Dermis microvascular lymphatic vessel endothelial cell (primary cell): ENCODE measurements around the gene ARL6IP5. TPM values are rescaled to one million over a fixed set of nuclear protein-coding genes. Genes with fewer than 3 reads are reported as not detected.

ENCODE experiments used
- DNase-seq, 2 donors: peaks; one replicate each; pipeline versions ENCODE4 v3.0.0 to v3.0.0-alpha.2; 2010; ENCODE audit warnings: low read depth in 2 of 2
- total RNA-seq: library from RNA; depleted of rRNA; stranded (reverse); fragments of >200 nt; gene quantifications from 2 replicates; pipeline ENCODE4 v1.2.1, GENCODE V29; 2014

Gene ARL6IP5
- total RNA-seq, 1 donor from 2014 or later, result 65.5 TPM

DNA sequence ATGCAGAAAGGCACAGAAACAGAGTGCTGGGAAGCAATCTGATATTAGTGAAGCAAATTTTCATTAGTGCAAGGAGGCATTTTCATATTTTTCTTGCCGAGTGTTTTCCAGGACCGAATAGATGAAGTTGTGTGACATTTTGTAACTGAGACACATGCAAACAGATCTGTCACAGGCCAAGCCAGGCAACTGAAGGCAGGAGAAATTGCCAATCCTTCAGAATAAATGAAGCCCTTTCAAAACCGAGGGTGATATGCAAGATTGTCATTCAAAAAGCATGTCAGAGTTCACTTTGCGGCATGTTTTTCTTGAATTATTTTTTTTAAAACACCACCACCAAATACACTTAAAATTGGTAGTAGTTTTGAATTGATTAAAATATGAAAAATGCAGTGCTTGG lies 31.4 kb downstream of the ARL6IP5 start:
- no peak for DNase-seq

DNA sequence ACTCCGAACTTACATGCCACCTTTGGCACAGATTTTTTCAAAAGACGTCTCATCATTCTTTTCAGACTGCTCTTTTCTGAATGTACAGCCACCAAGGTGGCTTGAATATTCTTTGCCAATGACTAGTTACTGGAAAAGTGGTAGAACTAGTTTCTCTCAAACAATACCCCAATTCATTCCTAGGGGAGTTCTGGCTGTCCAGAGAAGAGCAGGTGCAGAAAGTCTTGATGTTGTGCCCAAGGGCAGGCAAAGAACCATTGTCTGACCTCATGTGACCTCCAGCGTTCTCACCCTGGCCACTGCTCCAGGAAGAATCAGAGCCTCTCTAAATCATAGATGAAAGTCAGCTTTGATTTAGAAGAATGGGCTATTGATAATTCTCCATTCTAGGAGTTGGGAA lies 32.2 kb downstream of the ARL6IP5 start:
- DNase-seq, result no peak

DNA sequence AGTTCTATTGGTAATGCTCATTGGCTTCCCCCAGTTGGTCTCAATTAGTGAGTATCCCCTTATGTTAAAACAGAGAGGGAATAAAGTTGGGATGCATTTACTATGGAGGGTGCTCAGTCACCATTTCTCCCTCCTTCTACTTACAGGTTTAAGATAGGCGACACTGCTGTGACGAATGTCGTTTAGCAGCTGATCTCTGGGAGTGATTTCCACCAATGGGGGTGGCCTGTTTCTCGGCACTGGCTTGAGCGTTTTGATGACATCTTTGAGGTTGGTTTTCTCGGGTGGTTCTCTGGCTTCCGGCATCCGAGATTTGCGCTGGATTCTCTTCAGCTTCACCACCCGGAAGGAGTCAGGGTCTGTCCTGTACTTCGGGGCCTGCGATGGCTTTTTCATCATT lies 33.8 kb downstream of the ARL6IP5 start:
- no peak for DNase-seq

DNA sequence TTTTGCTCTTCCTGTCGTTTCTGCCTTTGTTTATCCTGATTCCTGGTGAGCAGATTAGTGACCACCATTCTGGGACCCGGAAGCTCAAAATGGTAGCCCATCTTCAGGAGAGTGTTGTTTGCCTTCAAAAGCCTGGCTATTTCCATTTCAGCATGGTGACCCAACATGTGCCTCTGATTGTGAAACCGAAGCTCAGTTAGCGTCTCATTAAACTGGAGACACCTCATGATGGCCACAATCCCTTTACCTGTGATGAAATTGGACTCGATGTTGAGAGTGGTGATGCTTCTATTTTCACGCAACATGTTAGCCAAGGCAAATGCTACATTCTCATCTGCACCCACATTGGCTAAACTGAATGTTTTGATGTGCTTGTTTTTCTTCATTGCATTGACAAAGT lies 34.4 kb downstream of the ARL6IP5 start:
- DNase-seq, result no peak

DNA sequence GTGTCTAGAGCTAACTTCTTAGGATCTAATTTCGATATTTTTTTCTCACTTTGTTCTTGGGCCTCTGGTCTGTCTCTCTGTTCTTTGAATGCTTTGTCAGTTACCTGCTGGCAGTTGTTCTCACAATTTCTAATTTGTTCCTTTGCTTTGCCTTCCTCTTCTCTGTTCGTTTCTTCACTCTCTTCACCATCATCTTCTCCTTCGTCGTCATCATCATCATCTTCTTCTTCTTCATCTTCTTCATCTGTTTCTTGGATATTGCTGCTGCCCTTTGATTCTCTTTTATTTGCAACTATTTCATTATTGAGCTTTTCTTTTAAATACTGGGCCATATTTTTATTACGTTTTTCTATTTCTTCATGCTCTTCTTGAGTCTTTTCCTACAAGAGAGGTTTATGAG lies 34.9 kb downstream of the ARL6IP5 start:
- DNase-seq, result no peak

DNA sequence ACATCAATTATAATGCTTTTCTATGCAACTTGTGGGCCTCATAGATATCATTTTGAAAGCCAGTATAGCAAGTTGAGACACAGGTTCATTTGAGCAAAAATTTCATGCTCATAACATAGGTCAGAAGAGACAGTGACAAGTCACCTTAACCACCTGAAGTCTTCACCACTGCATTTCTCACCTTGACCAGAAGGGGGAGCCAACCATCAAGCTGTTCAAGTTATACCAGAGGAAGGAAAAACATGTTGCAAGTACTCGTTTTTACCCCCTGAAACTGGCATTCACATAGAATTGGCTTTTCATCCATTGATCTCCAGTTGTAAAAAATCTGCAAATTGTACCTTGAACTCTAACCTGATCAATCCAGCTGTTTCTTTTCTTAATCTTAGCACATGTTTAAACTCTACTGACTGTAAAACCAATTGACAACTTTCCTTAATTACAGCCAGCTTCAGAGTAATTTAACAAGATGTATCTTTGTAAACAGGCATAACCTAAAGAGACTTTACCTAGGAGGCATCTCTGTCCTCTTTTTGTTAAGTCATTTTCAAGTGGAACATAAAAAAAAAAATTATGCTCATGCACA lies 36.2 kb downstream of the ARL6IP5 start:
- DNase-seq, result peak; percentile 66 to 85

DNA sequence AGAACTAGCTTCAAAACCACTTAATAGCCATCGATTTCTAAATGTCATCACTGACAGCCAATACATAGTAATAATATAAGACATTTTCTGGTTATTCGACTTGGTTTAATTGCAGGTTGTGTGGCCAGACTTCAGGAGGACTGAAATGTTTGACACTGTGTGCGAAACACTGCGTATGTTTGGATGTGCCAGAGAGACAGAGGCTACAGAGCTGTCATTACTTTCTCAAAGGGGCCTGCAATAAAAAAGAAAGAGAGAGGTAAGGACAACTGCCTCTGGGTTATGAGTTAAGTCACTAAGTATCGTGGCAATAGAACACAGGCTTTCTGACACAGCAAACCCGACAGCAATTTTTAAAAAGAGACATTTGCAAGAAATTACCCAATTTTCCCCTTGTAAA lies 36.8 kb downstream of the ARL6IP5 start:
- DNase-seq, result no peak

DNA sequence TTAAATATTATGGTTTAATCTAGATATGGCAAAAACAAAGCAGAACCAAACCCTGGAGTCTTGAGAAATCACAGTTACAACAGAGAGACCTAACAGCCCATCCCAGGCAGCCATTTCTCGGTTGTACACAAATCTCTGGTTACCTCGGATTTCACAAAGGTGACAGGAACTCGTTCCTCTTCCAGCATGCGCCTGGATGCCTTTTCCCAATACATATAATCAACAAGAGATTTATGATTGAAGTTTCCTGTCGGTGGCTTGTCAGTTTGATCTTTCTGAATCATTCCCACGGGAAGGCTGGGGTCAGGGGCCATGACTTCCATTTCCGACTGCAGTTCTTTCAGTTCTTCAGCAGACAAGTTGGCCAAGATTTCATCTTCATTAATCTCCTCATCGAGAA lies 37.2 kb downstream of the ARL6IP5 start:
- DNase-seq, result peak in 1 of 2 donors; percentile 70

DNA sequence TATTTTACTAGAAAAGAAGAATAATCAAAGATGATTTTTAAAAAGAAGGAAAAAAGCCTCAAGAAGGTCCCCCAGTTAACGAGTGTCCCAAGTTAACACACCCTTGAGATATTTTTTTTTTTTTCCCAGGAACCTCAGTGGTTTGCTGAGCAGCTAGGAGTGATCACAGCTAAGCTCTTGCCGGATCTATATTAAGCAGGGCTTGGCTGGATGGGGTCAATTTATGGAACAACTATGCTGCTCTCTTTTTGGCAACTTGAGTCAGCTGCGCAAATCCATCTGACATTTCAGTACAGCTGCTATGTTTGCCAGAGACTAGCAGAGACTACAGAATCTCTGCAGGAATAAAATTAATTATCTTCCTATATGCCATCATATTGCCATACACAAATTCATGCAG lies 37.7 kb downstream of the ARL6IP5 start, which contains the start of gene LMOD3:
Gene LMOD3, minus strand, starts transcription at position 193 of the 400 bp plus-strand sequence. CDS start 209 bp downstream, outside the sequence.
- DNase-seq, result no peak

DNA sequence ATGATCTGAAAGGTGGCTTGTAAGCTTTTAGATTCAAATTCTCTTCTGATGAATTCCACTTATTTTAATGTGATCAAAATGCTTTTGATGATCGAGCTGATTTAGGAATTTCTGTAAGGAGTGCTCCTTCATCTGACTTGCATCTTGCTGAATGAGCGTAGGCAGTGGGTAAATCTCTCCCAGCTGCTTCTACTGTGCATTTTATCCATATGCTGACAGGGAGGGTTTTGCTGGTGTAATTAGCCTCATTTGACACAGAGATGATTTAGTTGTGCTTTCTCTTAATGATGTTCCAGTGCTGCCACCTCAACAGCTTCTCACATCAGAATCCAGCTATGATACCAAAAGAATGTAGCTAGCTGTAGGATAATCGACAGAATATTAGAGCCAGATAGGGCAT lies 41.5 kb downstream of the ARL6IP5 start:
- DNase-seq, result no peak

DNA sequence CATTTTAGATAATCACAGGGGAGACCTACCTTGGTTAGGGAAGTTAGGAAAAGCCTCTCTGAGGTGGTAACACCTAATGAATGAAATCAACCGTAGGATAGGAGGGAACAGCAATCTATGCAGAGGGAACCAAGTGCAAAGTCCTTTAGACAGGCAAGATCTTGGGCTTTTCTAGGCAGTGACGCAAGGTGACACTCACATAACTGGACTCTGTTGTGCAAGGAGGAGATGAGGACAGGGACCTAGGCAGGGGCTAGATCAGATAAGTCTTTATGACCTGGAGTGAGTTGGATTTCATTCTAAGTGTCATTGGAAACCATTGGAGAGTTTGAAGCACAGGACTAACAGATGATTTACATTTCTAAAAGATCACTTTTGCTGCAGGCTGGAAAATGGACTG lies 42.3 kb downstream of the ARL6IP5 start:
- DNase-seq, result no peak

DNA sequence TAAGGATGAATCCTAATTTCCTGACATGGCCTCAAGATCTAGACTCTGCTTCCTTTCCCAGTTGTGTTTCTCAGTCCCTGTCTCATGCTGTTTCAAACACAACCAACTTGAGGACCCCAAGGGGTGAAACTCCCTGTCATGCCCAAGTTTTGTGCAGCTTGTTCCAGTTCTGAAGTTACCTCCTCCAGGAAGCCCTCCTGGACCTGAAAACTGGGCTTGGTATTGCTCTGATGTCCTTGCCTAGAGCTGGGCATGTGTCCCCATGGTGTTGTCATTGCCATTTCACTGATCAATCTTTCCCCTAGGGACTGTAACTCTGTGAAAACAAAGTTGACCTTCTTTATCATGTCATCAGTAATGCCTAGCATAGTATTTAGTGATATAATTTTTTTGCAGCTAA lies 43.8 kb downstream of the ARL6IP5 start:
- DNase-seq, result no peak

DNA sequence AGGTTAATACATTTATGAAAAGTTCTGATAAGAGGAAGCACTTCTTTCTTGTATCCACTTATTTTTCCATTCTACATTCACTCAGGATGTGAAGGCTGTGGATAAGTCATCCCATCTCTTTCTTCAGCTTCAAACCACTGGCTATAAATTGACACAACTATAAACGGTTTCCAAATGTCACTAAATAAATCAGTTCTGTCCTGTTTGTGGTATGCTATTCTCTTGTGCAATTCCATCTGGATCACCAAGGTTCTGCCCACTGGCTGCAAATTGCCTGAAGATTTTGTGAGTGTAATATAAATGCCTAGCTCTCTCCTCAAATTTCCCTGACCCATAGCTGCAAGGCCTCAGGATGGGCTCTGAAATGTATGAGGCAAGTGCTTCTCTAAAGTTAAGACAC lies 44.8 kb downstream of the ARL6IP5 start:
- no peak for DNase-seq

DNA sequence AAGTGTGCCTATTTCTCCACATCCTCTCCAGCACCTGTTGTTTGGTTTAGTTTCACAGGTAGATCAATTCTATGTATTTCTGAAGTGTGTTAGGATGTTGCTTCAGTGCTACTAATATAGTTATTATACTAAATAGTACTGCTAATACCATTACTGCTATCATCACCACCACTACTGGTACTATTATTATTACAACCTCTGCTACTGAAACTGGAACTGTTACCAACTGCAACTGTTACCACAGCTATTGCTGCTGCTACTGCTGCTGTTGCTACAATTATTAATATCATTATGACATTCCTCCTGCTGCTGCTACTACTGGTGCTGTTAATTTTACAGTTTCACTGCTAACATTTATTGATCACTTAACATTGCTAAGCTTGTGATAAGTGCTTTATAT lies 46.0 kb downstream of the ARL6IP5 start:
- DNase-seq, result no peak

DNA sequence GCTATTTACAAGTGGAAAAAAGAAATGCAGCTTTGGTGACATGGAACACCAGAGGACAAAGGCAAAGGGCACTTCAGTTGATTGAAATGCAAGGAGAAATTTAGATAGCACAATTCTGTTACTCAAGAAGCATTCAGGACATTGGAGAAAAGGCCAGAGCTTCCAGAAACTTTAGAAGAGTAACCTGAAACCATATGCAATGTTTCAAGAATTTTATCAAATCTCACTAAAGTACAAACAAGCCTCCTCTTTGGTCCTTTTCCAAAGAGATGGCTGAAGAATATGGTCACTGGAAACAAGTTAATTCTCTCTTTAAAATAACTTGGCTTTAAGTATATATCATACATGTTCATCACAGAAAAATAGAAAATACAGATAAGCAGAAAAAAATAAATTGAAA lies 52.3 kb downstream of the ARL6IP5 start:
- DNase-seq, result no peak

DNA sequence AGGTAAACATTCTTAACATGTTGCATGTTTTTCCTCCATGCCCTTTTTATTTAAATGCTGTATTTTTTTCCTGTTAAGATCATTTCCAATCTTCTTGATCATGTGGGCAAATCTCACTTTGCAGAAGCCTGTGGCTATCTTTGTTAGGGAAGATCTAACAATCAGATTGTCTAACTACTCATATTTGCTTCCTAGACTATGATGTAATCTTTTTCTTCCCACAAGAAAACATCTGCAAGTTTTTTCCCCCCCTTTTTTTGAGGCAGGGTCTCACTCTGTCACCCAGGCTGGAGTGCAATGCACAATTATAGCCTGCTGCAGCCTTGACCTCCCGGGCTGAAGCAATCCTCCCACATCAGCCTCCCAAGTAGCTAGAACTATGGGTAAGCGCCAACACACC lies 52.7 kb downstream of the ARL6IP5 start:
- no peak for DNase-seq

DNA sequence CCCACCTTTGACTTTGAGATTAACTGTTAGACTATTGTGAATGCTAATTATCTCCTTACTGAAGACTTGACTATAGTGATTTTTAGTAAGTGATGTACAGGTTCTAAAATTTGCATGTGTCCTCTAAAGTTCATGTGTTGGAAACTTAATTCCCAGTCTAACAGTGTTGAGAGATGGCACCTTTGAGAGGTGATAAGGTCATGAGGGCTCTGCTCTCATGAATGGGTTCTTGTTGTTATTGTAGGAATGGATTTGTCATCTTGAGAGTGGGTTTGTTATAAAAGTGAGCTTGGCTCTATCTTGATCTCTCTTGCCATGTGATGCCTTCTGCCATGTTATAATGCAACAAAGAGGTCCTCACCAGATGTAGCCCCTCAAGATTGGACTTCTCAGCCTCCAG lies 56.6 kb downstream of the ARL6IP5 start:
- no peak for DNase-seq

DNA sequence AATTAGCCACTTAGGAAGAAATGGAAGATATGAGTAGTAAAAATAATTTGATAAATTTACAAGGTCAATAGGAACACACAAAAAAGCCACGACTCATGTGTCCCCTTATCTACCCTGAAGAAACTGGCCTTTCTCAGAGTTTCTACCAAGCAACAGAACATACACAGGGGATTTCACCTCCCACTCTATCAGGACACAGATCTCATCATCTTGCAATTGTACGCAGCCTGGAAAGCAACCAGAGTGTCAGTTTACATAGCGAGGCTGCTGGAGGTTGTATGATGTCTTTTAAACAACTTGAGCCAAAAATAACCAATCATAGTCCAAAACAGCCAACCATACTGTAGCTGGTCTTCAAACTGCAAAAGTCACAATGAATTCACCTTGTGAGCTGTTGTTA lies 57.4 kb downstream of the ARL6IP5 start:
- DNase-seq, result peak in 1 of 2 donors; percentile 6

DNA sequence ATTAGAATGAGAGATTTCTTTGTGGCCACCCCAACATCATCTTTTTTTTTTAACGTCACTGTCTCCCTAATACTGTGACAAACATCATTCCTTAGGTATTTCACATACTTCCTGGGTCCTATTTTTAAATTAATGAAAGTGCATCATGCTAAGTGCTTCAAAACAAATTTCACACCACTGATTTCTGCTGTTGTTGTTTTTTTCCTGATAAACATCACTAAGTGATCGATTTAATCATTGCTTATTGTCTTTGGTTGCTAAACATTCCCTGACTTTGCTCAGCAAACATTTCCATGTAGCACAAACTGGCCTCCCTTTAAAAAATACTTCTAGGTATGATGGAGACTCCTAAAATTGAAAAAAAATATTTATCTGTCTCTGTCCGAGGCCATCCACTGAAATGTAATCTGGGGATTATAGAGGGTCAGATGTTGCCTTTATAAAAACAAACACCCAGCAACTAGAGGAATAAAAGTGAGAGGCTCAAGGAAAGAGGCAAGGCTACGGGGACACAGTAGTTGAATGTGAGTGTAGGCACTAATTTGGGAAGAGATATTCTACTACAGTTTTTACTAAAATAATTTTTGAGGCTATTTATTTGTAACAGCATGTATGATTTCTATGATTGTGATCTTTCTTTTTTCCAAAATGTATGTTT lies 58.2 kb downstream of the ARL6IP5 start:
- DNase-seq, result no peak

DNA sequence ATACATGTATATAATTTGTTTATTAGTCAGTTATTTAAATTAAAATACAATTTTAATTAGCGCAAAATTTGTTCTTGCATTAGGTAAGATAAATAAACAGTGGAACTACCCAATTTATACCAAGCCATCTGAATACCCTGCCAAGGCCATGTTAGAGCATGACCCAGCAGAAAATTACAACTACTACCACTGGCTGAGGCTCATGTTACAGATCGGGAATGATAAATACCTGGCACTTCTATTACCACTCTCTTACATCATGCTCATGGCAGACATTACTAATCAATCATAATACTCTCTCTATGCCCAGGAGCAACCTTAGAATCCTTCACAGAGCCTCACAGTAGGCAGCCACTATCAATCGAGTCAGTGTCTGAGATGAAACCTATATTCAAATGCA lies 58.9 kb downstream of the ARL6IP5 start:
- DNase-seq, result no peak

DNA sequence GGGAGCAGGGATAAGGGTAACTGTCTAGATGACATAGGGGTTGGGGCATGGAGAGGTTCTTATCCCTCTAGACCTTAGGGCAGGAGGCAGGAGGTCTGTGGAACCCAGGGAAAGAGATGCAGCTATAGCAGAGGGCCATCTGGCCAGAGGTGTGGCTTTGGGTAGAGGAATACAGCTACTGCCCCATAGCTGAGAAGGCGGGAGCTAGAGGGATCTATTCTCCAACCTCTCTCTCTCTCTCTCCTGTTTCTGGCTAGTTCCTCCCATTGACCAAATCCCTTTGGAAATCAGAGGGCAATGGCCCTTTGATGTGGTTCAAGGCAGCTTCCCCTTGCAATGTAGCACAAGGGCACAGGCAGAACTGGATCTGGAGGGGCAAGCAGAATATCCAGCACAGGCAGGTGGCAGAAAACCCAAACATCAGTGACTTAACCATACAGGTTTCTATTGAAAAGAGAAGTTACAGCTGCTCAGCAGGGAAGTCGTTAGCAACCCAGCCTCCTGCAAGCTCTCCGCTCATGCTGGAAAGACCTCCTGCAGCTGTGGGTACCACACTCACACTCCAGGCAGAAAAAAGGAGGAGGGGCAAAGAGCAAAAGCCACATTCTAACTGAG lies 60.0 kb downstream of the ARL6IP5 start:
- DNase-seq, result no peak

DNA sequence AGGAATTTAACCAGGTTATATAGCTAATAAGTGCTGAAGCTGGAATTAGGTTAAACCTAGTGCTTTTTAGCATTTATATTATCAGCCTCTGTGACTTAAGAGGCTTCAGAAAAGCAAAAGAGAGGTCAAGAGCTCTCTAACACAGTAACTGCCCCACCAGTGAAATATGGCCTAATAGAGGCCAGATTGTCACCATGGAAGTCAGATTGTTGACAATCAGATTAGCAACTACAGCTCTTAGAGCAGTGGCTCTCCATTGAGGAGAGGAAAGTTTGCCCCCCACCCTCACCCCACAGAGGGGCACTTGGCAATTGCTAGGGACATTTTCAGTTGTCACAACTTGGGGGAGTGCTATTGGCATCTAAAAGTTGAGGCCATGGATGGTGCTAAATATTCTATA lies 61.0 kb downstream of the ARL6IP5 start:
- no peak for DNase-seq

DNA sequence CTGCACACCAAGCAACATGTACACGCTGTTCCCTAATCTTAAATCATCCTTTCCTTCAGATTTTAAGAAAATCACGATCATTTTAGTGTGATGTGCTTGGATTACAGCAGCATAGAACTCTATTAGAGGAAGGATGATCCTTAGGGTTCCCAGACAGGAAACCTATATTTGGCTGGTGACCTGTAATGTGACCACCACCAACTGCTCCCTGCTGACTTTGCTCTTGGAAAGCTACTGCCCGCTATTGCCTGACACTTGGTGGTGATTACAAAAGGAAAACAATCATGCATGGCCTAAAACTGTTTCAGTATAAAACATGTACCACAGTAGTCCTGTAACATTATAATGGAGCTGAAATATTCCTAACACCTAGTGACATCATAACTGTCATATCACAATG lies 64.8 kb downstream of the ARL6IP5 start:
- no peak for DNase-seq
